Measurements from ENCODE around the gene ZNF264. TPM values are rescaled to one million over a fixed set of nuclear protein-coding genes. Genes with fewer than 3 reads are reported as not detected.

ZNF264 gene
- total RNA-seq: 8.3 and 9.8 TPM in 2 replicates

GRCh38 chr19:57191141-57192076 is at the start of gene ZNF264:
TSS of gene ZNF264 (plus strand) at chr19:57191500. CDS start at chr19:57191914, 414 bp downstream.

GRCh38 chr19:57167385-57167784 is 23.9 kb upstream of the ZNF264 start, which contains the start of gene DUXA:
TSS of gene DUXA (minus strand) at chr19:57167485. CDS start at chr19:57167443, 42 bp downstream.

GRCh38 chr19:57240311-57241090 is 49.2 kb downstream of the ZNF264 start, which contains the start of gene ZNF805:
TSS of gene ZNF805 (plus strand) at chr19:57240632. CDS start at chr19:57240892, 260 bp downstream.

Other genes starting within 250 kb of the ZNF264 start
- gene USP29, start 71.5 kb upstream of the ZNF264 start, total RNA-seq: not detected in 2 replicates
- not detected in 2 replicates for gene ZIM3, start 46.3 kb upstream of the ZNF264 start, total RNA-seq
- gene DUXA, start 24.0 kb upstream of the ZNF264 start, total RNA-seq: not detected in 2 replicates
- 0.84 and 1.5 TPM in 2 replicates for gene AURKC, start 39.5 kb downstream of the ZNF264 start, total RNA-seq
- 4.5 and 5.2 TPM in 2 replicates for gene ZNF805, start 49.1 kb downstream of the ZNF264 start, total RNA-seq
- 10.3 and 13.4 TPM in 2 replicates for gene ZNF460, start 89.0 kb downstream of the ZNF264 start, total RNA-seq
- 3.6 and 3.7 TPM in 2 replicates for gene ZNF543, start 129.0 kb downstream of the ZNF264 start, total RNA-seq
- 4.9 TPM in 2 replicates for gene ZNF304, start 159.8 kb downstream of the ZNF264 start, total RNA-seq
- 15.3 and 16.9 TPM in 2 replicates for gene TRAPPC2B, start 172.1 kb downstream of the ZNF264 start, total RNA-seq
- 0.59 and 1.2 TPM in 2 replicates for gene ZNF547, start 172.1 kb downstream of the ZNF264 start, total RNA-seq
- 7.1 and 9.1 TPM in 2 replicates for gene ZNF548, start 198.4 kb downstream of the ZNF264 start, total RNA-seq
- 3.4 and 4.7 TPM in 2 replicates for gene ZNF17, start 219.7 kb downstream of the ZNF264 start, total RNA-seq
- 9.4 and 12.6 TPM in 2 replicates for gene ZNF749, start 243.8 kb downstream of the ZNF264 start, total RNA-seq